Tibial nerve (tissue), 4 donors: ENCODE data around the gene DZIP1L.

Experiments
- EP300 ChIP-seq, 2 donors: sonication (generic); formaldehyde crosslinking; IDR thresholded peaks; one replicate each; pipeline ENCODE4 v1.6.1; 2017; ENCODE audit warnings: antibody characterized with exemption in 2 of 2, mild to moderate bottlenecking in 1 of 2
- POLR2A ChIP-seq, 2 donors: fragments of 450-650 bp; IDR thresholded peaks; one replicate each; pipeline ENCODE4 v1.6.1; 2017; ENCODE audit warnings: antibody characterized with exemption in 2 of 2, mild to moderate bottlenecking in 2 of 2, moderate library complexity in 2 of 2
- TF ChIP-seq, protein P1 (sequence below), 5 experiments: fragments of 200-600 bp in 3 of 5; fragments of 450-650 bp in 2 of 5; sonication (generic) in 3 of 5; IDR thresholded peaks; one replicate each; pipeline ENCODE4 v1.5.1; 2016 to 2019; ENCODE audit warnings: antibody characterized with exemption in 5 of 5, mild to moderate bottlenecking in 3 of 5, moderate library complexity in 2 of 5

DNA sequence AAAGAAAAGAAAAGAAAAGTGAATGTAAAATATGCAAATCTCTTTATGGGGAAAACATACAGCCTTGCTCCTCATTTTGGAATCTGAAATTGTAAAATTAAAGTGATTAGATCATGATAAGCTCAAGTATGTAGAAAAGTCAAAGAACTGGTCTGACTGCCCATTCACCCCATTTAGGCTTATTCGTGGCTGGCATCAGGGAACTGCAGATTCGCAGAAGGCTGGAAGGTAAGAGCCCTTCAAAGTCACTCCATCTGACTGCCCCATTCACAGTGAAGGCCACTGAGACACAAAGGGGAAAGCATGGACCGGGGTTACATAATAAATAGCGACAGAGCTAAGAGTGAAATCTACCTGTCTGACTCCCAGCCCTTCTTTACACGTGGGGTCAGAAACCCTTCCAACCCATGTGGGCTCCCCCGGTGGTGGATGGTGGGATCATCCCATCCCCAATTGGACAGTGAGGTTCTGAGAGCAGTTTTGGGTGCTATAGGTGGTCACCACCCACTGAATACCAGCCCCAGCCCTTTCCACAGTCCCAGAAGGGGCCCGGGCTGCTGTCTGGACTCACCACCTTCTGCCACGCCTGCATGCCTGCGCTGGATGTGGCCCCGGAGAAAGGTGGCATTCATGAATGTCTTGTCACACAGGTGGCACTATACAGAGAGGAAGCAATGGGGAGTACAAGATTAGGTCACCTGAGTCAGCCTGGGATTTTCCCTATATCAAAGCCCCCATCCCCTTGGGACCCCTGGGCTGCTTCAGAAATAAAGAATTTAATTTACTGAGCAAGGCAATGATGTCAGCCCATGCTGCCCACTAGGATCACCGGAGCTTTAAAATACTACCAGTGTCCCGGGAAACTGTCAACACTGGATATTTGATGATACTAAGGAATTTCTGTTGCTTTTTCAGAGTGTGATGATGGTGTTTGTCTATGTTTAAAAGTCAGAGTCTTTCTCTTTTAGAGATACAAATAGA, 17.9 kb downstream of the DZIP1L start:
- TF ChIP-seq, protein P1, sequence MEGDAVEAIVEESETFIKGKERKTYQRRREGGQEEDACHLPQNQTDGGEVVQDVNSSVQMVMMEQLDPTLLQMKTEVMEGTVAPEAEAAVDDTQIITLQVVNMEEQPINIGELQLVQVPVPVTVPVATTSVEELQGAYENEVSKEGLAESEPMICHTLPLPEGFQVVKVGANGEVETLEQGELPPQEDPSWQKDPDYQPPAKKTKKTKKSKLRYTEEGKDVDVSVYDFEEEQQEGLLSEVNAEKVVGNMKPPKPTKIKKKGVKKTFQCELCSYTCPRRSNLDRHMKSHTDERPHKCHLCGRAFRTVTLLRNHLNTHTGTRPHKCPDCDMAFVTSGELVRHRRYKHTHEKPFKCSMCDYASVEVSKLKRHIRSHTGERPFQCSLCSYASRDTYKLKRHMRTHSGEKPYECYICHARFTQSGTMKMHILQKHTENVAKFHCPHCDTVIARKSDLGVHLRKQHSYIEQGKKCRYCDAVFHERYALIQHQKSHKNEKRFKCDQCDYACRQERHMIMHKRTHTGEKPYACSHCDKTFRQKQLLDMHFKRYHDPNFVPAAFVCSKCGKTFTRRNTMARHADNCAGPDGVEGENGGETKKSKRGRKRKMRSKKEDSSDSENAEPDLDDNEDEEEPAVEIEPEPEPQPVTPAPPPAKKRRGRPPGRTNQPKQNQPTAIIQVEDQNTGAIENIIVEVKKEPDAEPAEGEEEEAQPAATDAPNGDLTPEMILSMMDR (IDR thresholded peaks at IDR 0.05) = peak in 1 of 5 experiments; percentile 10
- no peak for TF ChIP-seq POLR2A (IDR thresholded peaks at IDR 0.05)
- no peak for TF ChIP-seq EP300 (IDR thresholded peaks at IDR 0.05)
